Subcutaneous adipose tissue (tissue), 4 donors: Measurements from ENCODE around the gene MAP3K4. TPM values are rescaled to one million over a fixed set of nuclear protein-coding genes. Genes with fewer than 3 reads are reported as not detected.

ENCODE experiments used
- total RNA-seq, 4 donors: library from RNA; depleted of rRNA; stranded (reverse); fragments of >200 nt; gene quantifications; one replicate each; pipeline ENCODE4 v1.1.0, GENCODE V29; 2016
- TF ChIP-seq, protein P1 (sequence below): fragments of 450-650 bp; IDR thresholded peaks from one replicate; pipeline ENCODE4 v1.5.1; 2016; ENCODE audit warnings: low read depth, mild to moderate bottlenecking, control low read depth, antibody characterized with exemption, moderate library complexity

The MAP3K4 gene
- total RNA-seq, 4 donors from 2014 or later, result 26.2 to 36.7 (median 36.1) TPM

DNA sequence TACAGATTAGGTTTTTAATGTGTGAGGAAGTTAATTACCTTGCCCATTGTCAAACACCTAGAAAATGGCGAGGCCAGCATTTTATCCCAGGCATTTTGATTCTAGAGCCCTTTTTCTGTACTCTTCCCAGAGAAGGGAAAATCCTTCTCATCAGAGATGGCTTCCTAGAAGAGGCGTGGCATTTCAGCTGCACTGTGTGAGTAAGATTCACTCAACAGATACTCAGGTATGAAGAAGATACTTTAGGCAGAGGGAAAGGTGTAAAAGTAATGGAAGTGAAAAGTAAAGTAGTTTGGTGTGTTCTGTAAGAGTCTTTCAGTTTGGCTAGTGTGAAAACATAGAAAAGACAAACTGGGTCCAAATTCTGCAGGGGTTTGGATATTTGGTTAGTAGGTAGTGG lies 113.8 kb downstream of the MAP3K4 start:
- TF ChIP-seq, protein P1, sequence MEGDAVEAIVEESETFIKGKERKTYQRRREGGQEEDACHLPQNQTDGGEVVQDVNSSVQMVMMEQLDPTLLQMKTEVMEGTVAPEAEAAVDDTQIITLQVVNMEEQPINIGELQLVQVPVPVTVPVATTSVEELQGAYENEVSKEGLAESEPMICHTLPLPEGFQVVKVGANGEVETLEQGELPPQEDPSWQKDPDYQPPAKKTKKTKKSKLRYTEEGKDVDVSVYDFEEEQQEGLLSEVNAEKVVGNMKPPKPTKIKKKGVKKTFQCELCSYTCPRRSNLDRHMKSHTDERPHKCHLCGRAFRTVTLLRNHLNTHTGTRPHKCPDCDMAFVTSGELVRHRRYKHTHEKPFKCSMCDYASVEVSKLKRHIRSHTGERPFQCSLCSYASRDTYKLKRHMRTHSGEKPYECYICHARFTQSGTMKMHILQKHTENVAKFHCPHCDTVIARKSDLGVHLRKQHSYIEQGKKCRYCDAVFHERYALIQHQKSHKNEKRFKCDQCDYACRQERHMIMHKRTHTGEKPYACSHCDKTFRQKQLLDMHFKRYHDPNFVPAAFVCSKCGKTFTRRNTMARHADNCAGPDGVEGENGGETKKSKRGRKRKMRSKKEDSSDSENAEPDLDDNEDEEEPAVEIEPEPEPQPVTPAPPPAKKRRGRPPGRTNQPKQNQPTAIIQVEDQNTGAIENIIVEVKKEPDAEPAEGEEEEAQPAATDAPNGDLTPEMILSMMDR, result no peak

DNA sequence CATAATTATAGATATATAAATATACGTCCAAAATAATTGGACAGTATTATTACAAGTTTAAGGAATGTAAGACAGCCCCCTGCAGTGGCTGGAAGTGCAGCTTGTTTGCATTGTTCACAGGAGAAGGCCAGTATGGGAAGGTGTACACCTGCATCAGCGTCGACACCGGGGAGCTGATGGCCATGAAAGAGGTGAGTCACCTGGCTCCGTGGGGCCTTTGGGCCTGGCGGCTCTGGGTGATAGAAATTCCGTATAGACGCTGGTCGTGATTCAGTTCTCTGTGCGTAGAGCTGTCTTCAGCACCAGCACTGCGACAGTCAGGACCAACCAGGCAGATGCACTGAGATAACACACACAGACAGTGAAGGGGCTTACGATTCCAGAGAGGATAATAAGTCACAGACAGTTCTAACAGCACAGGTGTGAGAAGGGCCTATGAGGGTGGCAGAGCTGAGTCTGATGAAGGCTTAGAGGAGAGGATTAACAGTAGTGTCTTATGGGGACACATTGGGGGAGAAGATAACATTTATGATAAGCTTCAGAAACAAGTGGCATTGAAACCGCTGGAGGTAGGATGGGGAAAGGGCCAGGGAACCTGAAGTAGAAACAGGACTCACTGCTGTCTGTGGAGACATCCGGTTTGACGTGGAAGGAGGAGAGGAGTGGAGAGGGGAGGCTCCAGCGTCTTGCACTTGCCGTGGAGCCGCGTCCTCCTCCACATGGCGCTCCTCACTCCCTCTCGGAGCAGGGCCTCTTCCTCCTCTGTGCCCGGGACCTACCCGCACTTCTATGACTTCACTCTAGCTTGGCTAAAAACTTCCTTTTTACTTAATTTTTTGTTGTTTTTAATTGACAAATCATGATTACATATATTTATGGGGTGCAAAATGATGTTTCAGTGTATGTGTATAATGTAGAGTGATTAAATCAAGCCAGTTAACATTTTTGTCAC lies 116.5 kb downstream of the MAP3K4 start:
- TF ChIP-seq, protein P1, result no peak

DNA sequence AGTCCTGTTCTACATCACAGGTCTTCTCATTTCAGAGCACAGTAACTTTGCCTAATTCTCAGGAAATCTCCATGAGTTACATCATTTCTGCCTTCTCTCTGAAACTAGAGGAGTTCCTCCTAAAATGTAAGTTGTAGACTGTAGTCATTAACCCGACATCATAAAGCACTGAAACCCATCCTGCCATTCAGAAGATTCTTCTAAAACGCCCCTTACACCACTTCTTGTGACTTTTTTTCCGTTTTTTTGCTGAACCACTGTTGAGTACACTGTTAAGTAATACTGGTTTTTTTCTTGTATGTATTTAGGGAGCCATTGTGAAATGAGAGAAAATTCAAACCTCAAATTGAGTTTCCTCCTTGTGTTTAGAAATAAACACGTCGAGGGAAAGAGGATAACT lies 117.3 kb downstream of the MAP3K4 start:
- TF ChIP-seq, protein P1, result no peak

DNA sequence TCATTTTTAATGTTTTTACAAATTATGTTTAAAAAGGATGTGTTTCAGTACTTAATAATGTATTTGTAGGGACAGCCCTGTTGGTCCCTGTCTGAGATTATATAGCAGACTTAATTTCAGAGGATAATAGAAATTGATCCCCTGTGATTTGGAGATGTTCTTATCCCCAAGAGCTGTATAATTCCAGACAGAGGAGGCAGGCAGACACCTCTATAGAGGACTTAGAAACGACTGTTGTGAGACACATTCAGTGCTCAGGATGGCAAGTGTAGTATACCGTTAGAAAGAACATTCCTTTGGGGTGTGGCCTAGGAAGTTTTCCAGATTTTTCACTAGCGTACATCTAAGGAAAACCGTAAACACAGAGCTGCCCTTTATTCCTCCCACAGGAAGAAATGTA lies 117.8 kb downstream of the MAP3K4 start:
- TF ChIP-seq, protein P1, result no peak

DNA sequence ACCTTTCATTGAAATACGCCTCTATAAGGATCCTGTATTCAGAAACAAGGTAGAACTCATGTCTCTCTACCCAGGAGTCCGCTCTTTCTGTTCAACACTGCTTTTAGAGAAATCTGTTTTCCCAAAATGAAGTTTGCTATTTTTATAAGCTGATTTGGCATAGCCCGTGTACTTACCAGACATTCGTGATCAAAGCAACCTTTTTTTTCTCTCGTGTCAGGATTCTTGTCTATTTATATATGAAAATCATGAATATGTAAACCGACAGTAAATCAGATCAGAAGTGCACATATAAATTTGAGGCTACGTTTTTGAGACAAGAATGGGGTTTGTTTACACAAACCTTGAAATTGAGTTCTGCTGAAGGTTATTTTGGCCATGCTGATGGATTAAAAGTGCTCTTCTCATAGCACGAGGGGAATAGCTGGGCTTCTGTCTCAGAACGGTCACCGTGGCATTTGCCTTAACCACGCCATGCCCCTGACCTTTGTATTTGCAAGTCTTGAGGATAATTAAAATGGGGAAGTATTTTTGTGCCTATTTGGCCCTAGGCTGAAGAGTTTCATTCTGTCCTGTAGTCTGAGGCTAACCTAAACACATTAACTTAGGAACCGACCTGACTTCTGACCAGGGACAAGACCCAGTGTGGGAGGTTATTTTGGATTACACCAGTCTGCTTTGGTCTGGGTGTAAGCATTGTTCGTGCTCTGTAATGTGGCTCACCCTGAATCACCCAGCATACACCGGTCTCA lies 118.6 kb downstream of the MAP3K4 start:
- TF ChIP-seq, protein P1, result no peak

DNA sequence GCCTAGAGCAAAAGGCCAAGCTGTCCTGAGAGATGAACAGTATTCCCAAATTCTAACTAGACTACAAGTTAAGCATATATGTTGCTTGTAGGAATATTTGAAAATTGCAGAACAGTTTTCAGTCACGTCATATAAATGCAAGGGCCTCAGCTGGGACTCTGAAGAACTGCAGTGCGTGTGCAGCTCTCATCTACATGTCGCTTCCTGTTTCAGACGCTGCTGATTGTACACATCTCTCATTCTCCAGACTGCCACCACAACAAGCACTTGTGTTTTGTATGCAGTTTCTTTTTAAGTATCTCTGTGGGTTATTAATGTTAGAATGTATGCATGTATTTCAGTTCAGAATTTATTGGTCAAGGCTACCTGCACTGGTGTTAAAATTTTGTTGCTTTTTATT lies 119.7 kb downstream of the MAP3K4 start:
- TF ChIP-seq, protein P1, result no peak

DNA sequence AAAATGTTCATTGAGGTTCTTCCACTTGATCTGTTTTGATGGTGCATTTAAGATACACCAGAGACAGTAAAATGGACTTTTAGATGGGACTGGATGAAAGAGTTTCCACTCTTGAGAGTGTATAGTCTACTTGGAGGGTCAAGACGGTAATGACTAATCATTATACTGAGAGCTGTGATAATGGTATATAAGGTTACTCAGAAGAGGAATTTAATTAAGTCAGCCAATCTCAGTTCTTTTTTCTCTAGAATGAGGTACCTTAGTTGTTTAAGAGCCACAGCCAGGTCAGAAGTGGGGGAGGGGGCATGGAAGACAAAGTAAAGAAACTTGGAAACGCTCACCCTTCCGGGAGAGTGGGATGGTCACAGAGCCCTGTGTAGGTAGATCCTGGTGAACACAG lies 123.9 kb downstream of the MAP3K4 start:
- TF ChIP-seq, protein P1, result no peak
